Measurements from ENCODE around the gene TAS2R41.

The TAS2R41 gene

GRCh38 chr7:143493751-143494150 lies 16.1 kb downstream of the TAS2R41 start:
- no peak for DNase-seq

GRCh38 chr7:143494622-143495021 lies 16.9 kb downstream of the TAS2R41 start:
- no peak for DNase-seq

- no peak for DNase-seq
Measured at GRCh38 chr7:143495851-143496250, 18.2 kb downstream of the TAS2R41 start.

- no peak for DNase-seq
Measured at GRCh38 chr7:143496263-143496662, 18.6 kb downstream of the TAS2R41 start.

GRCh38 chr7:143497008-143497795 lies 19.5 kb downstream of the TAS2R41 start:
- no peak for DNase-seq

- no peak for DNase-seq
Measured at GRCh38 chr7:143499246-143499645, 21.6 kb downstream of the TAS2R41 start.

GRCh38 chr7:143499743-143500348 lies 22.2 kb downstream of the TAS2R41 start:
- no peak for DNase-seq

GRCh38 chr7:143503261-143503660 lies 25.6 kb downstream of the TAS2R41 start:
- no peak for DNase-seq

GRCh38 chr7:143504215-143504936 lies 26.7 kb downstream of the TAS2R41 start:
- no peak for DNase-seq

GRCh38 chr7:143504937-143505297 lies 27.2 kb downstream of the TAS2R41 start:
- no peak for DNase-seq

- DNase-seq, result no peak
Measured at GRCh38 chr7:143505838-143506237, 28.2 kb downstream of the TAS2R41 start.

GRCh38 chr7:143507094-143507518 lies 29.4 kb downstream of the TAS2R41 start:
- no peak for DNase-seq

GRCh38 chr7:143507534-143508055 lies 29.9 kb downstream of the TAS2R41 start:
- no peak for DNase-seq

- no peak for DNase-seq
Measured at GRCh38 chr7:143510854-143511592, 33.4 kb downstream of the TAS2R41 start.

GRCh38 chr7:143511593-143512047 lies 33.9 kb downstream of the TAS2R41 start:
- no peak for DNase-seq

- DNase-seq, result no peak
Measured at GRCh38 chr7:143512488-143513340, 35.0 kb downstream of the TAS2R41 start.

- DNase-seq, result no peak
Measured at GRCh38 chr7:143514487-143514886, 36.8 kb downstream of the TAS2R41 start.

- no peak for DNase-seq
Measured at GRCh38 chr7:143514995-143515735, 37.5 kb downstream of the TAS2R41 start.

- DNase-seq, result no peak
Measured at GRCh38 chr7:143516981-143517380, 39.3 kb downstream of the TAS2R41 start.

- no peak for DNase-seq
Measured at GRCh38 chr7:143518521-143518920, 40.8 kb downstream of the TAS2R41 start.

GRCh38 chr7:143518941-143519340 lies 41.3 kb downstream of the TAS2R41 start:
- no peak for DNase-seq

Data from CD4-positive, alpha-beta T cell treated with Interleukin-6 for 4 hours (primary cell).